WTC11 (cell line): ENCODE measurements around the gene IGF2BP3. TPM values are rescaled to one million over a fixed set of nuclear protein-coding genes. Genes with fewer than 3 reads are reported as not detected.

ENCODE experiments used
- ATAC-seq: fragments of 200-7000 bp; cut with Tn5 transposase; 2 replicates; pipeline ENCODE4 v1.10.0; 2021; ENCODE audit warnings: mild to moderate bottlenecking, moderate library complexity
- CTCF ChIA-PET: fragments of 300-600 bp; sonication (Branson Sonifier 250); formaldehyde crosslinking; loops from one replicate; lab custom pipeline; 2021; ENCODE audit warnings: antibody characterized with exemption; lab: Charles Lee
- POLR2A ChIA-PET: fragments of 350-600 bp; sonication (Branson Sonifier 250); formaldehyde crosslinking; loops from one replicate; lab custom pipeline; 2021; ENCODE audit warnings: antibody characterized with exemption; lab: Charles Lee
- DNase-seq: peaks from one replicate; pipeline ENCODE4 v3.0.0; 2021; ENCODE audit warnings: low spot score
- H3K27ac Mint-ChIP-seq: 2 replicates; pipeline ENCODE4 v1.8.0; 2021; ENCODE audit warnings: mixed read lengths
- H3K27me3 Mint-ChIP-seq: 2 replicates; pipeline ENCODE4 v1.8.0; 2021; ENCODE audit warnings: low read depth, mild to moderate bottlenecking, moderate library complexity, mixed read lengths
- H3K36me3 Mint-ChIP-seq: 2 replicates; pipeline ENCODE4 v1.8.0; 2021; ENCODE audit warnings: mixed read lengths
- H3K4me1 Mint-ChIP-seq: 2 replicates; pipeline ENCODE4 v1.8.0; 2022; ENCODE audit warnings: mixed read lengths
- H3K4me3 Mint-ChIP-seq: 2 replicates; pipeline ENCODE4 v1.8.0; 2021; ENCODE audit warnings: mild to moderate bottlenecking, moderate library complexity, mixed read lengths
- H3K9me3 Mint-ChIP-seq: 2 replicates; pipeline ENCODE4 v1.8.0; 2021; ENCODE audit warnings: mixed read lengths
- AFF4 ChIP-seq: sonication (generic); formaldehyde crosslinking; IDR thresholded peaks from 2 replicates; pipeline ENCODE4 v1.8.1; 2023; ENCODE audit warnings: mild to moderate bottlenecking, missing genetic modification reagents, borderline replicate concordance
- ATF2 ChIP-seq: sonication (generic); formaldehyde crosslinking; IDR thresholded peaks from 2 replicates; pipeline ENCODE4 v1.8.1; 2022; ENCODE audit warnings: low read depth, missing genetic modification reagents, borderline replicate concordance
- ATF6 ChIP-seq: sonication (generic); formaldehyde crosslinking; IDR thresholded peaks from 2 replicates; pipeline ENCODE4 v1.8.1; 2023; ENCODE audit warnings: mild to moderate bottlenecking, missing genetic modification reagents
- CREB1 ChIP-seq: sonication (generic); formaldehyde crosslinking; IDR thresholded peaks from 2 replicates; pipeline ENCODE4 v1.8.0; 2023; ENCODE audit warnings: mild to moderate bottlenecking, missing genetic modification reagents
- ESRRA ChIP-seq: sonication (generic); formaldehyde crosslinking; IDR thresholded peaks from 2 replicates; pipeline ENCODE4 v1.8.1; 2022; ENCODE audit warnings: mild to moderate bottlenecking, missing genetic modification reagents, borderline replicate concordance
- ETV6 ChIP-seq: sonication (generic); formaldehyde crosslinking; IDR thresholded peaks from 2 replicates; pipeline ENCODE4 v1.8.1; 2022; ENCODE audit warnings: mild to moderate bottlenecking, missing genetic modification reagents
- HMGA2 ChIP-seq: fragments of 250-450 bp; sonication (Bioruptor Pico); IDR thresholded peaks from 2 replicates; pipeline ENCODE4 v1.4.0; 2021; ENCODE audit warnings: mild to moderate bottlenecking, moderate library complexity
- MXD4 ChIP-seq: fragments of 250-450 bp; sonication (Bioruptor Pico); IDR thresholded peaks from 2 replicates; pipeline ENCODE4 v1.8.0; 2021; ENCODE audit warnings: mild to moderate bottlenecking, moderate library complexity, borderline replicate concordance
- NFE2L1 ChIP-seq: sonication (generic); formaldehyde crosslinking; IDR thresholded peaks from 2 replicates; pipeline ENCODE4 v1.8.1; 2023; ENCODE audit warnings: missing genetic modification reagents
- NFYB ChIP-seq: sonication (generic); formaldehyde crosslinking; conservative IDR thresholded peaks from 2 replicates; pipeline ENCODE4 v1.8.0; 2022; ENCODE audit warnings: low read depth, missing genetic modification reagents
- NR3C1 ChIP-seq: sonication (generic); formaldehyde crosslinking; conservative IDR thresholded peaks from 2 replicates; pipeline ENCODE4 v1.8.1; 2023; ENCODE audit warnings: low read depth, mild to moderate bottlenecking, missing genetic modification reagents
- TEAD4 ChIP-seq: sonication (generic); formaldehyde crosslinking; IDR thresholded peaks from 2 replicates; pipeline ENCODE4 v1.8.0; 2022; ENCODE audit warnings: mild to moderate bottlenecking, missing genetic modification reagents
- ZNF138 ChIP-seq: sonication (generic); formaldehyde crosslinking; conservative IDR thresholded peaks from 2 replicates; pipeline ENCODE4 v1.8.1; 2022; ENCODE audit warnings: mild to moderate bottlenecking, moderate library complexity, missing genetic modification reagents
- ZNF425 ChIP-seq: fragments of 250-450 bp; sonication (Bioruptor Pico); conservative IDR thresholded peaks from 2 replicates; pipeline ENCODE4 v1.9.0; 2021; ENCODE audit warnings: mild to moderate bottlenecking
- total RNA-seq: library from RNA; stranded (reverse); gene quantifications from 3 replicates; pipeline ENCODE4 v1.2.3, GENCODE V29; 2021
- TF ChIP-seq, protein P1 (sequence below): fragments of 250-450 bp; sonication (Bioruptor Pico); IDR thresholded peaks from 2 replicates; pipeline ENCODE4 v1.9.0; 2021; ENCODE audit warnings: mild to moderate bottlenecking
- TF ChIP-seq, protein P2 (sequence below): fragments of 250-450 bp; sonication (Bioruptor Pico); IDR thresholded peaks from 2 replicates; pipeline ENCODE4 v1.9.0; 2021; ENCODE audit warnings: mild to moderate bottlenecking
- TF ChIP-seq, protein P3 (sequence below): fragments of 250-450 bp; sonication (Bioruptor Pico); IDR thresholded peaks from 2 replicates; pipeline ENCODE4 v1.9.0; 2021; ENCODE audit warnings: moderate library complexity, mild to moderate bottlenecking, inconsistent platforms, borderline replicate concordance

IGF2BP3 gene
- total RNA-seq, 1 experiment from 2014 or later: 129 TPM

GRCh38 chr7:23299770-23300300, 170.5 kb downstream of the IGF2BP3 start:
- H3K4me1 Mint-ChIP-seq: peaks cover 16% of the 10 kb centered on the region
- ATAC-seq (peak; percentile 8), DNase-seq (no peak)
- peak overlapping the region; percentile 74 for H3K27ac Mint-ChIP-seq
- CTCF ChIA-PET: interaction anchor here (2.1 kb wide), 1 partner anchor 27 kb away, joined by 20 read pairs; no protein-coding TSS in a partner anchor
- peaks cover 25% of the 10 kb centered on the region for H3K36me3 Mint-ChIP-seq
- no peaks in the 10 kb centered on the region; the same call in 1 of the 2 replicates for H3K9me3 Mint-ChIP-seq
- peak overlapping the region; percentile 91 for H3K4me3 Mint-ChIP-seq
- peaks cover 13% of the 10 kb centered on the region for H3K27me3 Mint-ChIP-seq
- TF ChIP-seq, protein P1, sequence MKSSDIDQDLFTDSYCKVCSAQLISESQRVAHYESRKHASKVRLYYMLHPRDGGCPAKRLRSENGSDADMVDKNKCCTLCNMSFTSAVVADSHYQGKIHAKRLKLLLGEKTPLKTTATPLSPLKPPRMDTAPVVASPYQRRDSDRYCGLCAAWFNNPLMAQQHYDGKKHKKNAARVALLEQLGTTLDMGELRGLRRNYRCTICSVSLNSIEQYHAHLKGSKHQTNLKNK (CRISPR knock-in tag): no peak
- 0 out of 2 replicates have a peak, but pooled peaks have one; percentile 5 for TF ChIP-seq NFE2L1 (CRISPR knock-in tag)
- POLR2A ChIA-PET: no interaction called here

DNA sequence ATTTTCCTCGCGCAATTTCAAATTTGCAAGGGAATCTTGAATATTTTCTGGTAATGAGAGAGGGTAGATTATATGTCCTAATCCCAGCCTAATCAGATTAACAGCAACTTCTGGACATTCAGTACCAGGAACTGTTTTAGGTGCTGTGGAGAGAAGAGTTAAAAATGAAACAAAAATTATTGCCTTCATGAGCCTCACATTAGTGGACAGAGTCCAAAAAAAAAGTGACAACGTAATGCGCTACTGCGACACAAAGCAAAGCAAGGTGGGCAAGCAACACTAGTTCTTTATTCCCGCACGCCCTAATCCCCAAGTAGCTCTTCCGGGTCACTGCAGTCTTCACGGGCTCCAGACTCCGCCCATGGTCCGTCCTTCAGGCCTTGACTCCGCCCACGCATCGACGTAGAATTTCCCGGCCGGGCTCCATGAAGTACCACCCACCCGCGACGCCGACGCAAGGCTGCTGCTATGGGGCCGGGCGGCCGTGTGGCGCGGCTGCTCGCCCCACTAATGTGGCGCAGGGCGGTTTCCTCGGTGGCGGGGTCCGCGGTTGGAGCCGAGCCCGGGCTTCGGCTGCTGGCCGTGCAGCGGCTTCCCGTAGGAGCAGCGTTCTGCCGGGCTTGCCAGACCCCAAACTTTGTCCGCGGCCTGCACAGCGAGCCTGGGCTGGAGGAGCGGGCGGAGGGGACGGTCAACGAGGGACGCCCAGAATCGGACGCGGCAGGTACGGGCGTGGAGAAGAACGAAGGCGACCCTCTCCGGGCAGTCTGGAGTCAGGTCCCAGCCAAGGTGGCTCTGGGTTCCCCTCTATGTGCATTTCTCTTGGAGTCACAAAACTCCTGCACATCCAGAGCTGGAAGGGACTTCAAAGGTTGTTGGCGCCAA, 171.2 kb downstream of the IGF2BP3 start, which contains the start of gene MALSU1:
Gene MALSU1, plus strand, starts transcription at position 455 of the 885 bp plus-strand sequence. Its CDS starts 14 bp downstream, at position 469.
- H3K27me3 Mint-ChIP-seq: peaks cover 13% of the 10 kb centered on the region
- ChIA-PET POLR2A (interaction anchor here (0.5 to 0.6 kb wide), 4 partner anchors 85 to 187 kb away, joined by 3 to 8 read pairs (median 4); no protein-coding TSS in a partner anchor), CTCF (interaction anchor here (2.1 kb wide), 1 partner anchor 26 kb away, joined by 20 read pairs; no protein-coding TSS in a partner anchor)
- ATAC-seq: peak; percentile 98
- H3K4me3 Mint-ChIP-seq: peak within 1 kb of the TSS; percentile 91
- peak within 1 kb of the TSS; percentile 93 for H3K27ac Mint-ChIP-seq
- H3K9me3 Mint-ChIP-seq: no peaks in the 10 kb centered on the region
- peak; percentile 95 for DNase-seq
- peaks cover 16% of the 10 kb centered on the region for H3K4me1 Mint-ChIP-seq
- peaks cover 18% of the 10 kb centered on the region for H3K36me3 Mint-ChIP-seq
- TF ChIP-seq MXD4 (no peak), ATF6 (CRISPR knock-in tag) (no peak), ESRRA (peak; percentile 72; the same call in 1 of the 2 replicates), AFF4 (CRISPR knock-in tag) (0 out of 2 replicates have a peak, but pooled peaks have one; percentile 27), NFYB (CRISPR knock-in tag) (no peak), ETV6 (CRISPR knock-in tag) (peak; percentile 75; the same call in 1 of the 2 replicates), HMGA2 (CRISPR knock-in tag) (no peak), ATF2 (0 out of 2 replicates have a peak, but pooled peaks have one; percentile 19), TEAD4 (CRISPR knock-in tag) (no peak), ZNF425 (CRISPR knock-in tag) (no peak), CREB1 (CRISPR knock-in tag) (peak; percentile 24; the same call in 1 of the 2 replicates), NR3C1 (CRISPR knock-in tag) (no peak), ZNF138 (no peak)
- TF ChIP-seq, protein P2, sequence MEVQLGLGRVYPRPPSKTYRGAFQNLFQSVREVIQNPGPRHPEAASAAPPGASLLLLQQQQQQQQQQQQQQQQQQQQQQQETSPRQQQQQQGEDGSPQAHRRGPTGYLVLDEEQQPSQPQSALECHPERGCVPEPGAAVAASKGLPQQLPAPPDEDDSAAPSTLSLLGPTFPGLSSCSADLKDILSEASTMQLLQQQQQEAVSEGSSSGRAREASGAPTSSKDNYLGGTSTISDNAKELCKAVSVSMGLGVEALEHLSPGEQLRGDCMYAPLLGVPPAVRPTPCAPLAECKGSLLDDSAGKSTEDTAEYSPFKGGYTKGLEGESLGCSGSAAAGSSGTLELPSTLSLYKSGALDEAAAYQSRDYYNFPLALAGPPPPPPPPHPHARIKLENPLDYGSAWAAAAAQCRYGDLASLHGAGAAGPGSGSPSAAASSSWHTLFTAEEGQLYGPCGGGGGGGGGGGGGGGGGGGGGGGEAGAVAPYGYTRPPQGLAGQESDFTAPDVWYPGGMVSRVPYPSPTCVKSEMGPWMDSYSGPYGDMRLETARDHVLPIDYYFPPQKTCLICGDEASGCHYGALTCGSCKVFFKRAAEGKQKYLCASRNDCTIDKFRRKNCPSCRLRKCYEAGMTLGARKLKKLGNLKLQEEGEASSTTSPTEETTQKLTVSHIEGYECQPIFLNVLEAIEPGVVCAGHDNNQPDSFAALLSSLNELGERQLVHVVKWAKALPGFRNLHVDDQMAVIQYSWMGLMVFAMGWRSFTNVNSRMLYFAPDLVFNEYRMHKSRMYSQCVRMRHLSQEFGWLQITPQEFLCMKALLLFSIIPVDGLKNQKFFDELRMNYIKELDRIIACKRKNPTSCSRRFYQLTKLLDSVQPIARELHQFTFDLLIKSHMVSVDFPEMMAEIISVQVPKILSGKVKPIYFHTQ (CRISPR knock-in tag): no peak
- TF ChIP-seq, protein P3, sequence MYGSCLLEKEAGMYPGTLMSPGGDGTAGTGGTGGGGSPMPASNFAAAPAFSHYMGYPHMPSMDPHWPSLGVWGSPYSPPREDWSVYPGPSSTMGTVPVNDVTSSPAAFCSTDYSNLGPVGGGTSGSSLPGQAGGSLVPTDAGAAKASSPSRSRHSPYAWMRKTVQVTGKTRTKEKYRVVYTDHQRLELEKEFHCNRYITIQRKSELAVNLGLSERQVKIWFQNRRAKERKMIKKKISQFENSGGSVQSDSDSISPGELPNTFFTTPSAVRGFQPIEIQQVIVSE (CRISPR knock-in tag): no peak
